GM21825 (cell line): ENCODE data around the gene ARNT2.

Experiments used
- ATAC-seq: cut with Tn5 transposase; IDR thresholded peaks from one replicate; pipeline ENCODE4 v1.9.1; 2021; ENCODE audit warnings: mild to moderate bottlenecking, moderate library complexity; ENCODE audit not compliant: unreplicated experiment

Gene ARNT2

GRCh38 chr15:80569656-80570055 is 165.5 kb downstream of the ARNT2 start:
- no peak for ATAC-seq

GRCh38 chr15:80570553-80570952 is 166.4 kb downstream of the ARNT2 start:
- no peak for ATAC-seq

GRCh38 chr15:80572337-80572736 is 168.2 kb downstream of the ARNT2 start:
- no peak for ATAC-seq

- ATAC-seq, result no peak
Observed at GRCh38 chr15:80573606-80574005, 169.4 kb downstream of the ARNT2 start.

GRCh38 chr15:80574590-80574989 is 170.4 kb downstream of the ARNT2 start:
- no peak for ATAC-seq

GRCh38 chr15:80576519-80577090 is 172.4 kb downstream of the ARNT2 start:
- ATAC-seq, result no peak

- no peak for ATAC-seq
Observed at GRCh38 chr15:80577552-80578205, 173.5 kb downstream of the ARNT2 start.

GRCh38 chr15:80578206-80578595 is 174.0 kb downstream of the ARNT2 start:
- no peak for ATAC-seq

GRCh38 chr15:80578871-80579270 is 174.7 kb downstream of the ARNT2 start:
- no peak for ATAC-seq

GRCh38 chr15:80579611-80580010 is 175.4 kb downstream of the ARNT2 start:
- no peak for ATAC-seq

- no peak for ATAC-seq
Observed at GRCh38 chr15:80580106-80580505, 175.9 kb downstream of the ARNT2 start.

- no peak for ATAC-seq
Observed at GRCh38 chr15:80580536-80581260, 176.5 kb downstream of the ARNT2 start.

GRCh38 chr15:80581976-80582375 is 177.8 kb downstream of the ARNT2 start:
- ATAC-seq, result no peak

GRCh38 chr15:80582816-80583423 is 178.7 kb downstream of the ARNT2 start:
- ATAC-seq, result no peak

GRCh38 chr15:80584561-80584964 is 180.4 kb downstream of the ARNT2 start:
- no peak for ATAC-seq

GRCh38 chr15:80584973-80585525 is 180.9 kb downstream of the ARNT2 start:
- ATAC-seq, result no peak

- ATAC-seq, result no peak
Observed at GRCh38 chr15:80585544-80586018, 181.4 kb downstream of the ARNT2 start.

- ATAC-seq, result no peak
Observed at GRCh38 chr15:80586161-80586560, 182.0 kb downstream of the ARNT2 start.

GRCh38 chr15:80587007-80587406 is 182.8 kb downstream of the ARNT2 start:
- ATAC-seq, result no peak

GRCh38 chr15:80587816-80588456 is 183.8 kb downstream of the ARNT2 start:
- no peak for ATAC-seq

GRCh38 chr15:80588801-80589200 is 184.6 kb downstream of the ARNT2 start:
- ATAC-seq, result no peak
